Colonic mucosa (tissue), 4 donors: Measurements from ENCODE around the gene ERGIC2. TPM values are rescaled to one million over a fixed set of nuclear protein-coding genes. Genes with fewer than 3 reads are reported as not detected.
"Not testable (repeated sequence)": the region's sequence is repeated elsewhere in the genome, so short reads cannot be mapped to it uniquely, and the experiment has no call there.

ENCODE experiments used
- DNase-seq: peaks from one replicate; pipeline ENCODE4 v3.0.0-alpha.2; 2020
- H3K27ac ChIP-seq: fragments of 200-600 bp; one replicate; pipeline ENCODE4 v1.8.0; 2021
- H3K27me3 ChIP-seq: fragments of 200-600 bp; one replicate; pipeline ENCODE4 v1.8.0; 2021
- H3K36me3 ChIP-seq: fragments of 200-600 bp; one replicate; pipeline ENCODE4 v1.8.0; 2021
- H3K4me1 ChIP-seq: fragments of 200-600 bp; one replicate; pipeline ENCODE4 v1.8.0; 2021; ENCODE audit warnings: mild to moderate bottlenecking
- H3K4me3 ChIP-seq: fragments of 200-600 bp; one replicate; pipeline ENCODE4 v1.8.0; 2021
- H3K9ac ChIP-seq, 2 donors: one replicate each; pipeline ENCODE4 v1.7.0; 2013; ENCODE audit warnings: control low read depth in 2 of 2, low read depth in 2 of 2, low read length in 2 of 2
- H3K9me3 ChIP-seq: fragments of 200-600 bp; one replicate; pipeline ENCODE4 v1.8.0; 2021
- CTCF ChIP-seq: fragments of 200-600 bp; IDR thresholded peaks from one replicate; pipeline ENCODE4 v1.8.0; 2022; ENCODE audit warnings: antibody characterized with exemption, mild to moderate bottlenecking
- intact Hi-C: fragments of 100-400 bp; cut with DNase I; formaldehyde crosslinking; loops from one replicate; pipeline ENCODE4 v1.14.1; 2022
- total RNA-seq, 2 donors: library from RNA; stranded (reverse); fragmentation: NEBNext Ultra II Directional in 1 of 2; extraction: Animal tissue kit (Norgen Biotek cat#: 25700) in 1 of 2; gene quantifications; one replicate each; pipeline ENCODE4 v1.2.1, GENCODE V29; 2021
- donor health status: healthy.
- donor health status: DM: no; HTN: no; CAD: no.
- donor health status: DM: no; HTN: no; CAD: no.

ERGIC2 gene
- total RNA-seq, 2 donors from 2014 or later: 59.6 to 60.0 TPM

GRCh38 chr12:29403991-29404390, 23.0 kb upstream of the ERGIC2 start:
- H3K9me3 ChIP-seq: no peaks in the 10 kb centered on the region
- no peak overlapping the region for H3K27ac ChIP-seq
- H3K4me1 ChIP-seq: no peaks in the 10 kb centered on the region
- no peaks in the 10 kb centered on the region for H3K36me3 ChIP-seq
- H3K9ac ChIP-seq: no peak overlapping the region
- no peaks in the 10 kb centered on the region for H3K27me3 ChIP-seq
- TF ChIP-seq CTCF: no peak
- no peak for DNase-seq
- H3K4me3 ChIP-seq: no peak overlapping the region
- intact Hi-C loops: no loop called here

GRCh38 chr12:29402437-29402836, 21.5 kb upstream of the ERGIC2 start:
- intact Hi-C loops: no loop called here
- no peaks in the 10 kb centered on the region for H3K4me1 ChIP-seq
- no peaks in the 10 kb centered on the region for H3K9me3 ChIP-seq
- no peak overlapping the region for H3K27ac ChIP-seq
- no peak for TF ChIP-seq CTCF
- no peak overlapping the region for H3K9ac ChIP-seq
- H3K4me3 ChIP-seq: no peak overlapping the region
- H3K27me3 ChIP-seq: no peaks in the 10 kb centered on the region
- no peak for DNase-seq
- no peaks in the 10 kb centered on the region for H3K36me3 ChIP-seq

- intact Hi-C loops: no loop called here
- no peaks in the 10 kb centered on the region for H3K27me3 ChIP-seq
- H3K4me3 ChIP-seq: no peak overlapping the region
- no peak overlapping the region for H3K27ac ChIP-seq
- no peak for TF ChIP-seq CTCF
- DNase-seq: no peak
- H3K9ac ChIP-seq: no peak overlapping the region
- H3K36me3 ChIP-seq: no peaks in the 10 kb centered on the region
- no peaks in the 10 kb centered on the region for H3K9me3 ChIP-seq
- no peaks in the 10 kb centered on the region for H3K4me1 ChIP-seq
Measured at GRCh38 chr12:29398495-29398894, 17.5 kb upstream of the ERGIC2 start.

- H3K36me3 ChIP-seq: no peaks in the 10 kb centered on the region
- DNase-seq: no peak
- H3K27me3 ChIP-seq: no peaks in the 10 kb centered on the region
- no peaks in the 10 kb centered on the region for H3K9me3 ChIP-seq
- H3K9ac ChIP-seq: no peak overlapping the region
- H3K4me1 ChIP-seq: no peaks in the 10 kb centered on the region
- intact Hi-C loops: no loop called here
- no peak for TF ChIP-seq CTCF
- no peak overlapping the region for H3K4me3 ChIP-seq
- H3K27ac ChIP-seq: no peak overlapping the region
Measured at GRCh38 chr12:29396774-29397173, 15.8 kb upstream of the ERGIC2 start.

GRCh38 chr12:29395356-29395755, 14.4 kb upstream of the ERGIC2 start:
- intact Hi-C loops: no loop called here
- H3K27me3 ChIP-seq: no peaks in the 10 kb centered on the region
- no peaks in the 10 kb centered on the region for H3K36me3 ChIP-seq
- no peak overlapping the region for H3K4me3 ChIP-seq
- no peaks in the 10 kb centered on the region for H3K9me3 ChIP-seq
- no peak overlapping the region for H3K27ac ChIP-seq
- no peak for TF ChIP-seq CTCF
- DNase-seq: no peak
- H3K9ac ChIP-seq: no peak overlapping the region
- no peaks in the 10 kb centered on the region for H3K4me1 ChIP-seq

- H3K4me1 ChIP-seq, H3K36me3 ChIP-seq, H3K27me3 ChIP-seq, H3K9me3 ChIP-seq, H3K27ac ChIP-seq, DNase-seq, H3K9ac ChIP-seq, intact Hi-C loops, H3K4me3 ChIP-seq: not testable (repeated sequence)
Measured at GRCh38 chr12:29390419-29390818, 9.4 kb upstream of the ERGIC2 start.
